ENCODE data around the gene ADCK1. TPM values are rescaled to one million over a fixed set of nuclear protein-coding genes. Genes with fewer than 3 reads are reported as not detected.

ADCK1 gene
- total RNA-seq, 1 donor from 2014 or later, result 5.6 TPM

- Mint-ChIP-seq H3K36me3 (ENCODE audit: unreplicated experiment) (peaks cover 5% of the 10 kb centered on the region), H3K27ac (ENCODE audit: unreplicated experiment) (no peak overlapping the region), H3K4me1 (ENCODE audit: low read depth, unreplicated experiment) (no peaks in the 10 kb centered on the region), H3K4me3 (ENCODE audit: unreplicated experiment) (no peak overlapping the region), H3K9me3 (ENCODE audit: unreplicated experiment) (no peaks in the 10 kb centered on the region), H3K27me3 (ENCODE audit: unreplicated experiment) (peaks cover 3% of the 10 kb centered on the region)
- DNase-seq, result no peak
- no peak for TF ChIP-seq CTCF (IDR thresholded peaks at IDR 0.05; ENCODE audit: partially characterized antibody, unreplicated experiment)
Measured at GRCh38 chr14:77917491-77918201, 117.7 kb downstream of the ADCK1 start.

GRCh38 chr14:77918448-77918847 lies 118.5 kb downstream of the ADCK1 start:
- no peak for TF ChIP-seq CTCF (IDR thresholded peaks at IDR 0.05; ENCODE audit: partially characterized antibody, unreplicated experiment)
- Mint-ChIP-seq H3K4me3 (ENCODE audit: unreplicated experiment) (no peak overlapping the region), H3K27me3 (ENCODE audit: unreplicated experiment) (peaks cover 3% of the 10 kb centered on the region), H3K4me1 (ENCODE audit: low read depth, unreplicated experiment) (no peaks in the 10 kb centered on the region), H3K9me3 (ENCODE audit: unreplicated experiment) (peaks cover 4% of the 10 kb centered on the region), H3K27ac (ENCODE audit: unreplicated experiment) (no peak overlapping the region), H3K36me3 (ENCODE audit: unreplicated experiment) (peaks cover 5% of the 10 kb centered on the region)
- no peak for DNase-seq

- Mint-ChIP-seq H3K36me3 (ENCODE audit: unreplicated experiment) (peaks cover 5% of the 10 kb centered on the region), H3K9me3 (ENCODE audit: unreplicated experiment) (peaks cover 4% of the 10 kb centered on the region), H3K27me3 (ENCODE audit: unreplicated experiment) (peaks cover 2% of the 10 kb centered on the region), H3K4me3 (ENCODE audit: unreplicated experiment) (no peak overlapping the region), H3K27ac (ENCODE audit: unreplicated experiment) (no peak overlapping the region), H3K4me1 (ENCODE audit: low read depth, unreplicated experiment) (no peaks in the 10 kb centered on the region)
- no peak for DNase-seq
- TF ChIP-seq CTCF (IDR thresholded peaks at IDR 0.05; ENCODE audit: partially characterized antibody, unreplicated experiment), result no peak
Measured at GRCh38 chr14:77920312-77920711, 120.4 kb downstream of the ADCK1 start.

- no peaks in the 10 kb centered on the region for H3K4me1 Mint-ChIP-seq (ENCODE audit: low read depth, unreplicated experiment)
- peaks cover 5% of the 10 kb centered on the region for H3K36me3 Mint-ChIP-seq (ENCODE audit: unreplicated experiment)
- H3K27me3 Mint-ChIP-seq (ENCODE audit: unreplicated experiment), result peaks cover 2% of the 10 kb centered on the region
- no peak overlapping the region for H3K27ac Mint-ChIP-seq (ENCODE audit: unreplicated experiment)
- no peak for DNase-seq
- peaks cover 4% of the 10 kb centered on the region for H3K9me3 Mint-ChIP-seq (ENCODE audit: unreplicated experiment)
- no peak for TF ChIP-seq CTCF (IDR thresholded peaks at IDR 0.05; ENCODE audit: partially characterized antibody, unreplicated experiment)
- H3K4me3 Mint-ChIP-seq (ENCODE audit: unreplicated experiment), result no peak overlapping the region
Measured at GRCh38 chr14:77921818-77922217, 121.9 kb downstream of the ADCK1 start.

GRCh38 chr14:77923131-77923936 lies 123.4 kb downstream of the ADCK1 start:
- no peak for DNase-seq
- H3K27ac Mint-ChIP-seq (ENCODE audit: unreplicated experiment), result peak overlapping the region; percentile 72
- peaks cover 4% of the 10 kb centered on the region for H3K9me3 Mint-ChIP-seq (ENCODE audit: unreplicated experiment)
- no peak overlapping the region for H3K4me3 Mint-ChIP-seq (ENCODE audit: unreplicated experiment)
- no peak for TF ChIP-seq CTCF (IDR thresholded peaks at IDR 0.05; ENCODE audit: partially characterized antibody, unreplicated experiment)
- peaks cover 7% of the 10 kb centered on the region for H3K27me3 Mint-ChIP-seq (ENCODE audit: unreplicated experiment)
- peaks cover 9% of the 10 kb centered on the region for H3K36me3 Mint-ChIP-seq (ENCODE audit: unreplicated experiment)
- no peaks in the 10 kb centered on the region for H3K4me1 Mint-ChIP-seq (ENCODE audit: low read depth, unreplicated experiment)

Data from glutamatergic neuron (in vitro differentiated cells).